Left forelimb (tissue), 1 donor: ENCODE data around the gene ESR1.
"Not testable (repeated sequence)": the region's sequence is repeated elsewhere in the genome, so short reads cannot be mapped to it uniquely, and the experiment has no call there.

Source experiments
- DNase-seq: peaks from one replicate; pipeline ENCODE4 v3.0.0-alpha.2; 2018; ENCODE audit warnings: low spot score

Gene ESR1

DNA sequence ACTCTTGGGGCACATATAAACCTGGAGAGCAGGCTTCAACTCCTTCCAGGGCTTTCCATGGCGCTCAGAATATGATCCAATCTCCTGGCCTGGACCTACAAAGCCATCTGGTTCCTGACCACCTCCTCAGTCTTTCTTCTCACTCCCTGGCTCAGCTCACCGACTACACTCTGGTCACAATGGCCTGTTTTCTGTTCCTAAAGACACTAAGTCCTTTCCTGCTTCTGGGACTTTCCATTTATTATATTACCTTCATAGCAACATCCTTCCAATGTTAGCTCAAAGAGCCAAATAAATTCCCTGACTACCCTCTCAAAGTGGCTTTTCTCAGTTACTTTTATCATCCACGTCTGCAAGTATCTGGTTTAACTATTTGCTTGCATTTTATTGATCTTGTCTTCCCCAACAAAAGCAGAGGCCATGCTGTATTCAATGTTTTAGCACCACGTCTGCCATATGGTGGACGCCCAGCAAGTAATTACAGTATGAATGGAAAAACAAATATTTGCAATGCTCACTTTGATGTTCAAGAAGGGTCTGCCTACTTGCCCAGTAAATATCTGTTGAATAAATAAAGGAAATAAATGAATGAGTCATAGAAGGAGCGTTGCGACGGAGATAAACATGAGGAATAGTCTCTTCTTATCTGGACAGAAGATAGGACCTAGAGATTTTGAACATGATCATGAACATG lies 328.4 kb downstream of the ESR1 start:
- DNase-seq: no peak

DNA sequence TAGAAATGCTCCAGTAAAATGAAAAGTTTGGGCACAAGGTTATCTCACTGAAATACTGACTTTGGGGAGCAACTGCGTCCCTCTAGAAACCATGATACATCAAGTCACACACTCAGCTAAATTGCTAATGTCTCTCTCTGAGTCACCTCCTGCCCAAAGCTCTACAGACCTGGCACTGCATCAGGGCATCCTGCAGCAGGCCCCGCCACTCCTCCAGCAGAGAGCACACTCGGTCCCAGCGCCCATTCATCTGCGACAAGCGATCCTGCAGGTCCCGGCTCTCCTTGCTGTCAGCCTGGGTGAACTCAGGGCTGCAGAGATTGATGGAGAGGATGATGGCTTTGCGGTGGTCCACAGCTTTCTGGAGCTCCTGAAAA lies 329.0 kb downstream of the ESR1 start:
- no peak for DNase-seq

DNA sequence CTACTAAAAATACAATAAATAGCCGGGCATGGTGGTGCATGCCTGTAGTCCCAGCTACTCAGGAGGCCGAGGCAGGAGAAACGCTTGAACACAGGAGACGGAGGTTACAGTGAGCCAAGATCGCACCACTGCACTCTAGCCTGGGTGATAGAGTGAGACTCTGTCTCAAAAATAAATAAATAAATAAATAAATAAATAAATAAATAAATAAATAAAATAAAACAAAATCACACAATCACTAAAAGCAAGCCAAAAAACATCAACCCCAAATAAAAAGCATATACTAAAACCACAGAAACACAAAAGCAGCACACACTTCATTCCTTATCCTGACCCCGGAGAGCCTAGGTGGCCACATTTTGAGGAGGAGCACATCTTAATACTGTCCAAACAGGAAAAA lies 330.9 kb downstream of the ESR1 start:
- DNase-seq: not testable (repeated sequence)

DNA sequence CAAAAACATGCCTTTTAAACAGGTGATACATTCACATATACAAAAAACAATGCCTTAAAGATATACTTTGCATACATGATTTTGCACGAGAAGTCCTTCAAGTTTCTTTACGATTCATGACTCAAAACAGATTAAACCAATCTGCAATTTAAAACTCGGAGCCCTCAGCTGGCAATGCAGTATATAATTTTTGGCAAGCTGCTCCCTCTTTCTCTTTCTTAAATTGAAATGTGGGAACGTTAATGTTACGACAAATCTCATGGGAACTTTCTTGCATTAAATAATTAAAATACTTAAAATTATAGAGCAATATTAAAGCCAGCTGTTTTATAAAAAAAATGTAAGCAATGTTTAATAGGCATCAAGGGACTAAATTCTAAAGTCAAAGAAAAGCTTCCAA lies 334.6 kb downstream of the ESR1 start:
- DNase-seq: no peak

DNA sequence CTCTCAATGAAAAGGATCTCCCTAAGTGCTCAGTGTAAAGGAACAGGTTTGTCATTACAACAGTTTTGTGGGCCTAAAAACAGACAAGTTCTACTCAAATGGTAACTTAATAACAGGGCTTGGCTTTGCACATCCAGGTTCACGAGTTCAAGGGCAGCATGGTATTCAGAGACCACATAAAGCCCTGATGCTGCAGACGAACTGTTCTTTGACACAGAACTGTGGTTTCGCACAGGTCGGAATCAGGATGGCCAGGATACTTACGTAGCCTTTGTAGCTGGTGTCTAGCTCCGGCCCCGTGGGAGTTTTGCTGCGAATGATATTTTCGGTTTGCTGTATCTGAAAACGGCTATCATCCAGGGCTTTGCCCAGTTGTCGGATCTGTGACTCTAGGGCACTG lies 335.9 kb downstream of the ESR1 start:
- no peak for DNase-seq

DNA sequence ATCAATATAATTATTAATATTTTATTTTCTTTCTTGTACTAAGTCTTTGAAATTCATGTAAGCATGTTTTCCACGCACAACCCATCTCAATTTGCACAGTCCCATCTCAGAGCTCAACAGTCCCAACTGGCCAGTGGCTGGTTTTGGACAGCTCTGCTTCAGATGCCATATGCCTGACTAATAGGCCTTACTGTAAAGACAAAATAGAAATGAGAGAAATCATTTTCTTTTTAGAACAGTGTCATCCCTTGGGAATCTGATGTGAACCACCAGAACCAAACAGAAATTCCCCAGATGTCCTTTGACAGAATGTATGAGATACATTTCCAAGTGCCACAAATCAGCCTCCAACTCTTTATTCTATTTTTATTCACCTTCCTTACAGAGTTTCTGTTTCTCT lies 338.9 kb downstream of the ESR1 start:
- DNase-seq: no peak

DNA sequence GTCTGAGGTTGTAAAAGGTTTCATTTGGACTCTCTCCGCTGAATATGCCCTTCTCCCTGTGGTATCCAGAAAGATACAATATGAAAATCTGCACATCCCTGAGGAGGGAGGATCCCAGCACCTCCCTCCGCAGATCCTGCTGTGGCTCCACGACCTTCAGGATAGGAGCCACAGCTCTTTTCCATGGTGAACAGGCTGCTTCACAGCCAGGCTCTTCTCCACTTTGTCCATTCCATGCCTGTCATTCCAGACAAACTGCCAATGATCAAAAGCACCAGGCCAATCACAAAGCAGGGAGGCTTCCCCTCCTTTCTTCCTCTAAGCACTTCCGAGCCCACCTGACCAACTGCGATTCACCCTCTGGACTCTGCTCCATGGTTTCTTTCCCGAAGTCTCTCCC lies 339.8 kb downstream of the ESR1 start:
- no peak for DNase-seq

DNA sequence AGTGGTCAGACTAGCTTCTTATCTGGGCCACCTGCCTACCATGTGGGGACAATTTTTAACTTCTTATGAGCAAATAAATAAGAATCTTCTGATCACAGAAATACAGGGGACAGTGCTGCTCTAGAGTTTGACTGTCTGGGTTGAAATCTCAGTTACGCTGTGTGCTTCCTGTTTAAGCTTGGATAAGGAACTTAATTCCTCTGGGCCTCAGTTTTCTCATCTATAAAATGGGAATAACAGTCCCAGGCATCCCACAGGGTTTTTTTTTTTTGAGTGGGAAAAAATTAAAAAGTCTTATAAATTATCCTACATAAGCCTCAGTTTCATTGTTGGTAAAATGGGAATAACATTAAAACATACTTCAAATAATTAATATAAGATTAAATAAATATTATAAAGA lies 340.9 kb downstream of the ESR1 start:
- DNase-seq: no peak

DNA sequence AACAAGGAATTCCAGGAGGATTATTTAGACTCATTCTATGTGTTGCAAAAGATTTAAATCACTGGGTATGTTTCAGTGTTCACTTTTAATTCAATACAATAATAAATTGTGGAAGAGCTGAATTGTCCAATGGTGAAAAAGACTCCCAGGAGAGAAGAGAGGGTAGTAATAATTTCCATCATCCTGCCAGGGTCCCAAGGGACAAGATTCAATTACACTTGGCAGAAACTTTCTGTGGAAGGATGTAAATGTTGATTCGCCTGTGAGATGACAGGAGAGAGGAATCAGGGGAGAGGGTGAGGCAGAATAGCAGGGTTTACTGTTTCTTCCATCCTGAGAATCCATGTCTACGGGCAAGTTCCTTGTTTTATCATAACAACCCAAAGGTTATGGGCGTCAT lies 342.7 kb downstream of the ESR1 start:
- no peak for DNase-seq

DNA sequence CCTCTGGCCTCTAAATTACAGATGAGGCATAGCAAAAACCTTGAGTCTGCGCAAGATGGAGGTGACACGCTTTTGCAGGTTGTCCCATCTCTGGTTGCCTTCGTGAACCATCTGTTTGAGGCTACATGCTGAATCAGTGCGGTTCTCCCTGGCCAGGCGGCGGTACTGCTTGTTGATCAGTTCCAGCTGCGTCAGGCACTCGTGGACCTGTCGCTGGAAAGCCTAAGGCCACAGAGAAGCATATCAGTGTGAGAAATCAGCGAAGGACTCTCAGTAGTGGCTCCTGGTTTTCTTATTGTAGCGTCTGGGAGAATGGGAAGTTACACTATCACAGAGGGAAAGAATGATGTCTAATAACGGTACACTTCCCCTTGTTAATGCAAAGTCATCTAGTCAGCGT lies 344.4 kb downstream of the ESR1 start:
- DNase-seq: no peak

DNA sequence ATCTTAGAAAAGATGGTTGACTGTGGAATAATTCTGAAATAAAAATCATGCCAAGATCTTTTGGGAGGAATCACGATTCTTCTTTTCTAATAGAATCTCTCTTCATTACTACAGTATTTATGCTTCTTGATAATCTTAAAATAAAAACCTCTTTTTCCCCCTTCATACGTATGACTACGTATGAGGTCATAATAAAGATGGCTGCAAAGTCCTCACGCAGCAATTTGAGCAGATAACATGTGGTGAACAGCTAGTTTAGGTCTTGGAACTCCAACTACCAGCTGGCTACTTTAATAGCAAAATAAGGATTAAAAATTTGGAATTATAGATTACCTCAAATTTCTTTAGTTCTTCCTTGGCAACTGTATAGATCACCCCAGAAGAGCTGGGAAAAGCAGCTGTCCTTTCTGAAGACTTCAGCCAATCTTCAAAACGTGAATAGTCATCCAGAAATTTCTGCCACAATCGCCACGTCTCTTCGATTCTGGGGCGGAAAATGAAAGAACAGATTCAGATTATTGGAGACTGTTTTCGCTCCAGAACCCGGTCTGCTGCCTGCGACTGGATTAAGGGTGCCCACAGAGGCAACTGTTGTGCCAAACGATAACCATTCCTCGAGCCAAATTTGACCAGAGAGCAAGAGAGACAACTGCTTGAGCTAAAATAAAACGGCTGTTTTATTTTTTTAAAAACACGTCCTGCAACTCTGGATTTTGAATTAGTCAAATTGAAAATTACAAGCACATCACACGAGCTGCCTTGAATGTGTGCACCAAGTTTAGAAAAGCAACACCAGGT lies 347.3 kb downstream of the ESR1 start:
- no peak for DNase-seq

DNA sequence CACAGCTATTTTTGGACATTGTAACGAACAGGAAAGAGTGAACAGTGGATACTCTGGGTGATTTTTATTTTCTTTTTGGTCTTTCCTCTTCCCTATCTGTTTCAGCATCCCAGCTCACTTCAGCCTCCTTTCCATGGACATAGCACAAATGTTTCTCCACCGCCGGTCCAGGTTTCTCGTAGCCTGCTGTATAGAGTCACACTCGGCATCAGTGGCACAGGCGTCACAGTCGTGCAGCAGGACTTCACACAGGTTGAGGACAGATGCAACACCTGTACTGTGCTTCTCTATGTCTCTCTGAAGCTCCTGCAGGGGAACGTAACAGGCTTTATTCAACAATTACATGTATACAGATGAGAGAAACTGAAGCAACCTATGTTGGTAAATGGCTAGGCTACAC lies 348.3 kb downstream of the ESR1 start:
- DNase-seq: no peak

DNA sequence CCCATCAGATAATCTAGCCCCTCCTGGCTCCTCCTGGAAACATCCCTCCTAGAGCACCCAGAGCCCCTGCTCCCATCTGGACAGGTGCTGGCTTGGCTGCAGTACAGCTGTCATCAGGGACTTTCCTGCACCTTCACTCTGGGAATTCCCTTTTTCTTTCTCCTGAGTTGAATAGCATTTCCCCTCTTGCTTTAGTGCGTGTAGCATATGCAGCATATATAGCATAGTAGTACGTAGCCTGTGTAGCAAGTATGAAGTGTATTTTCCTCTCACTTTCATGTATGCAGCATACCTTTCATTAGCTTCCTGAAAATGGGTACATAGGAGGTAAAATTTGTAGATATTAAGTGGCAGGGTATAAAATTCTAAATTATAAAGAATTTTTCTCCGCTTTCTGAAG lies 352.9 kb downstream of the ESR1 start:
- DNase-seq: no peak

DNA sequence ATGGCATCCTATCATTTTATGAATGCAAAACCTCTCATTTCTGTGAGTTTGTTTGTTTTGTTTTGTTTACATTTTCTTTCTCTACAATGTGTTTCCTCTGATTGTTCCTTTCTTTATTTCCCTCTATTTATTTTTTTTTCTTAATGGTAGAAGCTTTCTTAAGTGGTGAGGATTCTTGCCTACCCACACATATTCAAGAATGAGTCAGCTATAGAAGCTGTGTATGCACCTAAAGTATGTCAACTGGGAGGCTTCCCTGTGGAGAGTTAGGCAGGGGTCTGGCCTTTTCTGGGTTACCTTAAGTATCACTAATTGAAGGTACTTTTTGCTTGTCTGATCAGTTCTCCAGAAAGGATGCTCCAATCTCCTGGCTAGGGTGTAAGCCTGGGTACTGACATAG lies 354.0 kb downstream of the ESR1 start:
- DNase-seq: no peak

DNA sequence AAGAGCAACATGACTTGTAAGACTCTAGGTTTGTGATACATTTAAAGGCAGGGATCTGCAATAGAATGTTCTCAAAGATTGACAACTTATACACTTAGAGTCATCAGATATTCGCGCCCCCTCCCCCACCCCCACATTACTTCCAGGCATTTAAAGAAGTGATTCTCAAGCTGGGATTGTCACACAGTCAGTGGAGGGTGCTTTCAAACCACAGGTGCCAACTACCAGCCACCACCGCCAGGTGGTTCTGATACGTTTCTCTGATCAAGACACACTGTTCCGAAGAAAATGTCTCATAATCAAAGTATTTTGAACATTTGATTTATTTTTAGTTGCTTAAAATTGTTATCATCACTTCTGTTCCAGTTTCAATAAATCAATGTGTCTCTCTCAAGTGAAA lies 357.5 kb downstream of the ESR1 start:
- DNase-seq: no peak

DNA sequence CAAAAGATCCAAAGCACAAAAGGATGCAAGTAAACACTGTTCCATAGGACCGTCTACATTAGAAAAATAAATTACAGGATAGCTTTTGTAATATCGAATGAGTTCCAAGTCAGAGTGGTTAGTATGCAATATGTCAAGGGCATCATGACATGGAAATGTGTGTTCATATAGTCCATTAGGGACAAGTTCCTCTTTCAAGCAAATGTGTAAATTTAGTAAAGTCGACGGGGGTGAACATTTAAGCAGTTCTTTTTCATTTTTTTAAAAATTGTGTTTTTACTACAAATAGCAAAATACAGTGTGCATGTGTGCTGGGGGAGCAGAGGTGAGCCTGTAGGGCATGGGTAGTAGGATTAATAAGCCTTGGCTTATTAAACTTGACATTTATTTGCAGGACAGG lies 359.0 kb downstream of the ESR1 start:
- no peak for DNase-seq

DNA sequence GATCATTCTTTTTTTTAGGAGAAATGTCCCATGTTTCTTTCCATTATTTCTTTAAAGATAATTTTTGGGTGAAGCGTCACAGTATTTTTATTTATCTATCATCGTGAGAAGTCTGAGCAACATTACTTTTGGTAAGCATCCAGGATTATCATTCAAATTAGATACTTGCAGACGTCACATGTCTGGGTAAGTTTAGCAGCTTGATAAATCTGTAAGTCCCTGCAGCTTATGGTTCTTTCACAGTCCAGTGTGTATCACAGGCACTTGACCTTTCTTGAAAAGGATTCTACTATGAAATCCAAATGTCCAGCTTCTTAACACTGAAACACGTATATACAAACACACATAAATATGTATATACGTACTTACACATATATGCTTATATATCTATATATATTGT lies 359.4 kb downstream of the ESR1 start:
- DNase-seq: no peak

DNA sequence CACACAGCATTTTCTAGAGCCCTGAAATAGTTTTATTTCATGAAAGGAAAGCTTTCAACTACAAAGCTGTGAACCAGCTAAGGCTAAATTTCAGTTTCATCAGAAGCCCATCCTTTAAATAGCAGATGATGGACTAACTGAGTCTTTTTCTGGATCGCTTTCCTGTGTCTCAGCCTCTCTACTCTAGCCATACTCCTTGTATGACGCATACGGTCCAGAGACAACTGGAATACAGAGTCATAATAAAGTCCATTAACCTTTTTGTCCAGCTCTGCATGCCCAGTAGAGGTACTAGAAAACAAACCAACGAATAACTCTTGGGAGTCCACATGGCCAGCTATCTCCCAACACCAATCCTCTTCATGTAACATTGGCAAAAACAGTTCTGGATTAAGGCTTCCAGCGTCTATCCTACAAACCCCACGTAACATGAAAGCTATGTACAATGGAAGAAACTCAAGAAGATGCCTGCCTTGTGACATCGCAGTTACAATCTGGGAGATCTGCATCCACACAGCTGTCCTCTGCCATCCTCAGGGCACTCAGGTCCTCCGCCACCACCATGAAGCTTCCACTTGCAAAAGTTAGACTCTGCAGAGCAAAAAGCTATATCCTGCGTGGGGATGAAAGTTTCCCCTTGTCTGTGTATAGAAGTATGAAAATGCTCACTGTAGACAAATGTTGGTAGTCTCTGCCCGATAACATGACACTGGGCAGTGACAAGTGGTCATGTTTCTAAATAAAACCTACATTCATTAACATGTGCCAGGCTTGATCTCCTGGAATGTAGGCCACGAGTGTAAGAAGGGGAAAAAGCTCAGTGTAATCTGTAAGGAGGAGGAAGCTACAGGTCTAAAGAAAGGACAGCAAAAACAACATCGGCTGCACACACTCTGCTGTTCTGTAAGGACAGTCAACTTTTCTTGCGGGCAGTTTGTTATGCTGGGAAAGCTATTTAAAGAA lies 360.4 kb downstream of the ESR1 start:
- no peak for DNase-seq

DNA sequence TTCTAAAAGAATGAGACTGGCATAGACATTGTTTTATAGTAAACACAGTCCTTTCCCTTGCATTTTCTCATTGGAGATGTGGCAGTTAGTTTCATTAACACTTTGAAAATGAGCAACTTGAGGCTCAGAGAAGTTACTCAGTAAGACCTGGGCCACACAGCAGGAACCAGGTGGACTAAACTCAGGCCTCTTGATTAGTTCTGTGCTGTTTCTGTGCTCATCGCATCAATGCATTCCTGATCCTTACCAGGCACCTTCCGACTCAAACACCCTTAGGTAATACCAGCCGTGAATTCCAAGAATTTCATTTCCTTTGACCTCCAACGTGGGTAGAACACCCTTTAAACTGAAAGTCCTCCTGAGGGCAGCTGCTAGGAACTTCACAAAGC lies 362.8 kb downstream of the ESR1 start:
- no peak for DNase-seq

DNA sequence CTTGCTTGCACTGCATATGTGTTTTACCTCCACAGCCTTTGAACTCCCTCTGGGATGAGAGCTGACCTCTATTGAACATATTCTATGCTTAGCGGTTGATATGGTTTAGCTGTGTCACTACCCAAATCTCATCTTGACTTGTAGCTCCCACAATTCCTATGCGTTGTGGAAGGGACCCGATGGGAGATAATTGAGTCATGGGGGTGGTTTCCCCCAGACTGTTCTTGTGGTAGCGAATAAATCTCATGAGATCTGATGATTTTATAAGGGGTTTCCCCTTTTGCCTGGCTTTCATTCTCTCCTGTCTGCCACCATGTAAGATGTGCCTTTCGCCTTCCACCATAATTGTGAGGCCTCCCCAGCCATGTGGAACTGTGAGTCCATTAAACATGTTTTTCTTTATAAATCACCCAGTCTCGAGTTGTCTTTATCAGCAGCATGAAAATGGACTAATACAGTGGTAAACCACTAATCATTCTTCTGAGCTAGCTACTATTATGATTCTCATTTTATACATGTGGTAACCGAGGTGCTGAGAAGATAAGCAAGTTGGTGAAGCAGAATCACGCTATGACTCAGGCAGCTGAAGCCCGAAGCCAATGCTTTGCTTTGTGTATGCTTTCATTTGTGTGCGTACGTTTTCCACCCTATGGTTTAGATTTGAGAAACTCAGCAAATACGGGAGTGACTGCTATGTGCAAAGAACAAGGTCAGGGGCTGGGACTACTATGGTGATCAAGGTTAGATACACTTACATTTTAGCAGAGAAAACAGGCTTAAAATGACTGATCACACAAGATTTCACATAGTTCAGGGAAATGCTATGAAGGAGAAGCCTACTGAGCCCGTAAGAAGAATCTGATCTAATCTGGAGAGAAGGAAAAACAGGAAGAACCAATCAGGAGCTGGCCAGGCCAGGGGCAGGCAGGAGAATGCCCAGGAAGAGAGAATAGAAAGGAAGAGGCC lies 363.5 kb downstream of the ESR1 start:
- DNase-seq: no peak

DNA sequence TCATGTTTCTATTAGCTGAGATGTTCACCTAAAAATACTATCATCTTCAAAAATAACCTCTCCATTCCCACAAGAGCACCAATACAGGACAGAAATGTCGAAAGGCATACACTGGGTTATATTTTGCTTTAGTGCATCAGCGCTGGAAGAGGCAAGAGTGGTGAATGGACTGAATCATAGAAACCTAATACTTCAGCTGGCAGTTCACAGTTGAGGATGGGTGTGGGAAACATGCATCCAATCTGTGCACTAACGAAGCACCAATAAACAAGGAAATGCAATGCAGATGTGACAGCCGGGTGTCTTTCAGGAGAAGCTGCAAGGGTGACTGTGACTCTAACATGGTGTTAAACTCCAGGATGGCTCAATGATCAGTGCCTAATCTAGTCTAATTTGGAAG lies 365.8 kb downstream of the ESR1 start:
- no peak for DNase-seq

DNA sequence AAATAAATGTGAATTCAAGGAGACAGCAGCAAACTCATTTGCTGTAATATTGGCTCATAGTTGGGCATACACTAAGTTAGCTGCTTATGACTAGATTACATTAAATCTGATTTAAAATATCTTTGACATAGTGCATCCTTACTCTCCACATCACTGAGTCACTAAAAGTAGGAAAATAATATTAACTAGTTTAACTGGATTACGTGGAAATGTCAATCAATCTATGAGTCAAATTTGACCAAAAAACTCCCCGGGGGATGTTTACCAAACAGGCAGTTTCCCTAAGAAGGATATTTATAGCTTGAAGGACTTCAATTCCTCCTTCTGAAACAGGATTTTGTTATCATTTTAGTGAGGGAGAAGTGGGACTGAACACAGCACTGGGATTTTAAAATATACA lies 366.5 kb downstream of the ESR1 start:
- DNase-seq: no peak
